ENCODE measurements around the gene TTI1. TPM values are rescaled to one million over a fixed set of nuclear protein-coding genes. Genes with fewer than 3 reads are reported as not detected.

TTI1 gene
- total RNA-seq, 1 donor from 2014 or later, result 10.6 TPM

DNA sequence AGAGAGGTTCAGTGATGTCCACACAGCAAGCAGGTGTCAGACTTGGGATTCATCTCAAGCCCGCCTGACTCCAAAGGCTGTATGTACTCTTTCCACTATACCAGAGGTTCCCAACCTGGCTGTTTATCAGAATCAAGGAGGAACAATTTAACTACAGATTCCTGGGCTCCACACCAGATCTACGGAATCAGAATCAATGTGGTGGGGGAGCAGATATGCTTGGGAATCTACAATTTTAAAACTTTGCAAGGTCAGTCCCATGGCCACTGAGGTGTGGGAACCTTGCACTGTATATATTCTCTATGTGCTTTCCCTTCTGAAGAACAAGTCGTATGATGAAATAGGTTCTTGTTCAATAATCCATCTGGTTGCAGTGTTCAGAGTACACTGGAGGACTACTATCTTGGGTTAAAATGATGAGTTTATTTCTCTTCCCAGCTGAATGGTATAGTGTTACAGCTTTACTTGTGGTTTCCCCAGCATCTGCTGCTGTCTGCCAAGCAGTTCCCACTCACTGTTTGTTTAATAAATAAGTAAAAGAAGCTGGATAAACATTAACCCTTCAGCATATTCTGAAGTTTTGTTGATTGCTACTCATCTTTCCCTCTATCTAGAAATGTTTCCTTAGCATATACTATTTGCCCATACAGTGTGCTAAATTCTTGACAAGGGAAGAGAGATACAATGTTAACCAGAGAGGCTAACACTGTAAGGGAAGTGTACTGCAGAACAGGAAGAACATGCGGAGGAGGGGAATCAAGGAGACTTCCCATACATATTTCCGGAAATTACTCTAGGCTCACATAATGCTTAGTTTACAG, 9.9 kb downstream of the TTI1 start:
- DNase-seq (ENCODE audit: low spot score), result no peak
- TF ChIP-seq, protein P1, sequence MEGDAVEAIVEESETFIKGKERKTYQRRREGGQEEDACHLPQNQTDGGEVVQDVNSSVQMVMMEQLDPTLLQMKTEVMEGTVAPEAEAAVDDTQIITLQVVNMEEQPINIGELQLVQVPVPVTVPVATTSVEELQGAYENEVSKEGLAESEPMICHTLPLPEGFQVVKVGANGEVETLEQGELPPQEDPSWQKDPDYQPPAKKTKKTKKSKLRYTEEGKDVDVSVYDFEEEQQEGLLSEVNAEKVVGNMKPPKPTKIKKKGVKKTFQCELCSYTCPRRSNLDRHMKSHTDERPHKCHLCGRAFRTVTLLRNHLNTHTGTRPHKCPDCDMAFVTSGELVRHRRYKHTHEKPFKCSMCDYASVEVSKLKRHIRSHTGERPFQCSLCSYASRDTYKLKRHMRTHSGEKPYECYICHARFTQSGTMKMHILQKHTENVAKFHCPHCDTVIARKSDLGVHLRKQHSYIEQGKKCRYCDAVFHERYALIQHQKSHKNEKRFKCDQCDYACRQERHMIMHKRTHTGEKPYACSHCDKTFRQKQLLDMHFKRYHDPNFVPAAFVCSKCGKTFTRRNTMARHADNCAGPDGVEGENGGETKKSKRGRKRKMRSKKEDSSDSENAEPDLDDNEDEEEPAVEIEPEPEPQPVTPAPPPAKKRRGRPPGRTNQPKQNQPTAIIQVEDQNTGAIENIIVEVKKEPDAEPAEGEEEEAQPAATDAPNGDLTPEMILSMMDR (IDR thresholded peaks at IDR 0.05), result no peak

DNA sequence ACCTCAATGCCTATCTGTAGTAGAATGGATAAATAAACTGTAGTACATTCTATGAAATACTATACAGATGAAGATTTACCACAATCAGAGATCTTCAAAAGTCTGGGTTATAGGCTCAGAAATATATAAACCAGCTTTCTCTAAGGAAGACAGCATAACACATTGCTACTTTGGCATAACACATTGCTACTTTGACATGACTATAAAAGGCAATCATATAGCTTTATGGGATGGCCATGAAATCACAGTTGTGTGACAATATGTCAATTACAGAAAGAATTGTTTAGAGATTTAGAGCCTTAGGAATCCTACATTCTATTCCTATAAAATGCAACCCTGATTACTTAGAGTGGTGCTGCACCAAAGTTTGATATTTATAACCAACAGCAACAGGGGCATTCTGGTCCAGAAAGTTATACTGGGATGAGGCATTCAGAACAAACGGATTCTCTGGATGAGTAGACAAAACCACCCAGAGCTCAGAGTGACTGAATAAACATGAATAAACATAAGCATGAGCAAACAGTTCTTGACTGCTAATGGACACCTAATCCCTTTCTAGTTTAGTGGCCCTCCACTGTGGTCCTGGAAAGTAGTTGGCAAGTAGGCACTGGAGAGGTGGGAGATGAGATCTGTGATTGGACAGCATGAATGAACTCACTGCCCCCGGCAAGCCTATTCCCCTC, 12.0 kb downstream of the TTI1 start:
- Mint-ChIP-seq H3K27ac (ENCODE audit: unreplicated experiment) (no peak overlapping the region), H3K36me3 (ENCODE audit: low read depth) (peaks cover 13% of the 10 kb centered on the region), H3K27me3 (ENCODE audit: low read depth) (no peaks in the 10 kb centered on the region), H3K9me3 (ENCODE audit: low read depth) (peaks cover 4% of the 10 kb centered on the region), H3K4me3 (ENCODE audit: unreplicated experiment) (no peak overlapping the region), H3K4me1 (ENCODE audit: low read depth) (peaks cover 18% of the 10 kb centered on the region)
- no peak for DNase-seq (ENCODE audit: low spot score)
- TF ChIP-seq, protein P1 (IDR thresholded peaks at IDR 0.05), result no peak

More for the DNA sequence above, 9.9 kb downstream of the TTI1 start:
- Mint-ChIP-seq H3K27ac (ENCODE audit: unreplicated experiment) (peak overlapping the region; percentile 76), H3K4me1 (ENCODE audit: low read depth) (peaks cover 18% of the 10 kb centered on the region), H3K9me3 (ENCODE audit: low read depth) (peaks cover 2% of the 10 kb centered on the region), H3K4me3 (ENCODE audit: unreplicated experiment) (no peak overlapping the region), H3K27me3 (ENCODE audit: low read depth) (no peaks in the 10 kb centered on the region), H3K36me3 (ENCODE audit: low read depth) (peaks cover 1% of the 10 kb centered on the region)

GRCh38 chr20:38018385-38018784, 14.9 kb downstream of the TTI1 start:
- Mint-ChIP-seq H3K4me1 (ENCODE audit: low read depth) (peaks cover 6% of the 10 kb centered on the region), H3K36me3 (ENCODE audit: low read depth) (peaks cover 19% of the 10 kb centered on the region), H3K27ac (ENCODE audit: unreplicated experiment) (no peak overlapping the region), H3K9me3 (ENCODE audit: low read depth) (peaks cover 4% of the 10 kb centered on the region), H3K4me3 (ENCODE audit: unreplicated experiment) (no peak overlapping the region), H3K27me3 (ENCODE audit: low read depth) (no peaks in the 10 kb centered on the region)
- TF ChIP-seq, protein P1 (IDR thresholded peaks at IDR 0.05), result no peak
- no peak for DNase-seq (ENCODE audit: low spot score)

DNA sequence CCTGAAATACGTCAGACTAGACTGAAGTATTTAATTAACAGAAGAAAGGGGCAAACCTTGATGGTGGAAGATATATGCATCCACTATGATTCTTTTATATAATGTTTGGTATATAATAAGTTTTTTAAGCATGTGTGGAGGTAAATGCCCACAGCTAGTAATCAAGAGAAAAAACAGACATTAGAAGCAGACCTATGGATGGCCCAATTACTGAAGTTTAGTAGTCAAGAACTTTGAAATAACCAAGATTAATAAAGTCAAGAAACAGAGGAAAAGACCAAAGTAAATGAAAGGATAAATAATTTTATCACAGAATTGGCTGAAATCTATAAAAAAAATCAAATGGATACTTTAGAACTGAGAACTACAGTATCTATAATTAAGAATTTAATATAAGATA, 15.3 kb downstream of the TTI1 start:
- H3K27ac Mint-ChIP-seq (ENCODE audit: unreplicated experiment), result no peak overlapping the region
- peaks cover 2% of the 10 kb centered on the region for H3K4me1 Mint-ChIP-seq (ENCODE audit: low read depth)
- no peaks in the 10 kb centered on the region for H3K27me3 Mint-ChIP-seq (ENCODE audit: low read depth)
- TF ChIP-seq, protein P1 (IDR thresholded peaks at IDR 0.05), result no peak
- no peak for DNase-seq (ENCODE audit: low spot score)
- no peak overlapping the region for H3K4me3 Mint-ChIP-seq (ENCODE audit: unreplicated experiment)
- H3K36me3 Mint-ChIP-seq (ENCODE audit: low read depth), result peaks cover 21% of the 10 kb centered on the region
- peaks cover 4% of the 10 kb centered on the region for H3K9me3 Mint-ChIP-seq (ENCODE audit: low read depth)

DNA sequence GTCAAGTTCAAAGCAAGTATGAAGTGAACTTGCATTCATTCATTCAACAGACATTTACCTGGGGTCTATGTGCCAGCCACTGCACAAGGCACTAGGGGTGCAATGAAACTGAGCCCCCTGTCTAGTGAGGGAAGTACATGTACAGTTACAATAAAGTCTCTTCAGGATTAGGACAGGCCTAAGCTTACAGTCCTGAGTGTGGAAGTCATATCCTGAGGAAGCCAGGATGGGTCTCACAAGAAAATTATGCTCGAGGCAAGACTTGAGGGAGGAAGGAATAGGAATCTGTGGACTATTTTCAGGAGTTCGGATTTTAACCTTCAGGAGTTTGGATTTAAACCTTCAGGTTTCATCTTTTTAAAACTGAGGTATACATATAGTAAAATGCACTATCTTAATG, 19.4 kb downstream of the TTI1 start:
- no peaks in the 10 kb centered on the region for H3K4me1 Mint-ChIP-seq (ENCODE audit: low read depth)
- no peak overlapping the region for H3K27ac Mint-ChIP-seq (ENCODE audit: unreplicated experiment)

More for the DNA sequence above, 19.4 kb downstream of the TTI1 start:
- no peak for DNase-seq (ENCODE audit: low spot score)
- H3K27me3 Mint-ChIP-seq (ENCODE audit: low read depth), result no peaks in the 10 kb centered on the region
- TF ChIP-seq, protein P1 (IDR thresholded peaks at IDR 0.05), result no peak
- no peak overlapping the region for H3K4me3 Mint-ChIP-seq (ENCODE audit: unreplicated experiment)
- H3K9me3 Mint-ChIP-seq (ENCODE audit: low read depth), result peaks cover 4% of the 10 kb centered on the region
- peaks cover 31% of the 10 kb centered on the region for H3K36me3 Mint-ChIP-seq (ENCODE audit: low read depth)

Measured in chondrocyte (in vitro differentiated cells).